ENCODE data around the gene MYH1. TPM values are rescaled to one million over a fixed set of nuclear protein-coding genes. Genes with fewer than 3 reads are reported as not detected.

The MYH1 gene
- total and polyA plus RNA-seq, 3 donors from 2014 or later = 0.47 to 3.0 (median 0.93) TPM

DNA sequence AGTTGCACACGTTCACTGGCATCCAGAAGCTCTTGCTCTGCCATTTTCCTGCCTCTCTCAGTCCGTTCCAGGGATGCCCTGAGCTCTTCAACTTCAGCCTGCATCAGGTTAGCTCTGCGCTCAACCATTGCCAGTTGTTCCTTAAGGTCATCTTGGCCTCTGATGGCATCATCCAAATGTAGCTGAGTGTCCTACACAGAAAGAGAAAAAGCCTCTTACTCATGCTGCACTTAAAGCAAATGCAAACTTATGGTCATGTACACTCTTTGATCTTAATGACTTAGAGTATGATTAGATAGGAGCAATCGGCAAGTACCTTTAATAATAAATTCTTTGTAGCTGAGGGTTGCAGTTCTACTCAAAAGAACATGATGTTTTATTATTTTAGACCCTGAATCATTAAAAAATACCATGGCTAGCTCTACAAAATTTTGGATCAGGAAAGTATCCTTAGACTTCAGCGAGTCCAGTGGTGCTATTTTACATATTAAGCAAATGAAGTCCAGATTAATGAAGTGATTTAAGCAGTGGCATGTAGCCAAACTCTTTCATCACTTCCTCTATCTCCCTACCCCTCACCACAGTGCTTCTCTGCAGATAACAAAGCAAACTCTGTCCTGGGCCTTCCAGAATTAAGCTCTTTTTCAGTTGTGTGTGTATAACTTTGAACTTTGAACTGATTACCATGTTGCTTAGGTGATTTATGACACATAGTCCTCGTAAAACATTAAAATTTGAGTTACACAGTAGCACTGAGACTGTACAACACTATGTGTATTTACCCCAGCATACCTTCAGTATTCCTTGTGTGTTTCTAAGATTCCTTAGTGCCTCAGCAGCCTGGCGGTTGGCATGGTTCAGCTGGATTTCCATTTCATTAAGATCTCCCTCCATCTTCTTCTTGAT lies 71.1 kb downstream of the MYH1 start:
- TF ChIP-seq POLR2A (IDR thresholded peaks at IDR 0.05) (no peak), CTCF (IDR thresholded peaks at IDR 0.05) (no peak)
- no peaks in the 10 kb centered on the region for H3K36me3 ChIP-seq (ENCODE audit: low read depth, missing control alignments)
- DNase-seq = no peak
- intact Hi-C loops (cut with DNase I; ENCODE audit: low total_unique reads) = no loop called here
- WGBS, 2 donors = 59 to 65% methylated on average over 7 of the region's 7 CpGs
- no peaks in the 10 kb centered on the region for H3K9me3 ChIP-seq
- H3K4me1 ChIP-seq = no peaks in the 10 kb centered on the region
- no peak overlapping the region for H3K27ac ChIP-seq
- H3K4me3 ChIP-seq = no peak overlapping the region
- no peaks in the 10 kb centered on the region for H3K27me3 ChIP-seq

Other genes with a start within 250 kb of the MYH1 start
- gene MYH13, start 145.5 kb downstream of the MYH1 start, total RNA-seq = under 1 TPM; 0.37 to 0.47 TPM
- 0.28 TPM for gene MYH13, start 145.5 kb downstream of the MYH1 start, polyA plus RNA-seq (ENCODE audit: insufficient read depth, low read depth, low replicate concordance)
- 1 to 10 TPM in 1 of 2 donors, under 1 TPM in 1; 0.39 to 1.2 TPM for gene MYH8, start 96.6 kb downstream of the MYH1 start, total RNA-seq
- gene MYH8, start 96.6 kb downstream of the MYH1 start, polyA plus RNA-seq (ENCODE audit: insufficient read depth, low read depth, low replicate concordance) = 0.78 TPM
- gene MYH4, start 49.0 kb downstream of the MYH1 start, total RNA-seq = under 1 TPM; 0.31 to 0.39 TPM
- 0.08 TPM for gene MYH4, start 49.0 kb downstream of the MYH1 start, polyA plus RNA-seq (ENCODE audit: insufficient read depth, low read depth, low replicate concordance)
- gene MYH2, start 31.1 kb upstream of the MYH1 start, total RNA-seq = under 1 TPM; 0.31 to 0.99 TPM
- 3.3 TPM for gene MYH2, start 31.1 kb upstream of the MYH1 start, polyA plus RNA-seq (ENCODE audit: insufficient read depth, low read depth, low replicate concordance)
- gene MYH3, start 138.8 kb upstream of the MYH1 start, total RNA-seq = 10 to 100 TPM; 18.1 to 19.3 TPM
- gene MYH3, start 138.8 kb upstream of the MYH1 start, polyA plus RNA-seq (ENCODE audit: insufficient read depth, low read depth, low replicate concordance) = 35.3 TPM
- gene SCO1, start 179.0 kb upstream of the MYH1 start, total RNA-seq = 10 to 100 TPM; 23.9 to 31.9 TPM
- gene SCO1, start 179.0 kb upstream of the MYH1 start, polyA plus RNA-seq (ENCODE audit: insufficient read depth, low read depth, low replicate concordance) = 25.7 TPM
- gene ADPRM, start 179.1 kb upstream of the MYH1 start, total RNA-seq = 10 to 100 TPM in 1 of 2 donors, 1 to 10 TPM in 1; 8.0 to 13.8 TPM
- 9.0 TPM for gene ADPRM, start 179.1 kb upstream of the MYH1 start, polyA plus RNA-seq (ENCODE audit: insufficient read depth, low read depth, low replicate concordance)
- gene TMEM220, start 211.5 kb upstream of the MYH1 start, total RNA-seq = 10 to 100 TPM; 16.2 to 22.2 TPM
- 53.1 TPM for gene TMEM220, start 211.5 kb upstream of the MYH1 start, polyA plus RNA-seq (ENCODE audit: insufficient read depth, low read depth, low replicate concordance)

Data from testis (tissue), 3 donors.